Heart left ventricle (tissue), 13 donors: Measurements from ENCODE around the gene ASAP2.

ENCODE experiments used
- POLR2A ChIP-seq, 2 donors: fragments of 450-650 bp; IDR thresholded peaks; one replicate each; pipeline ENCODE4 v1.6.1; 2017; ENCODE audit warnings: antibody characterized with exemption in 2 of 2, mild to moderate bottlenecking in 2 of 2, moderate library complexity in 2 of 2
- TF ChIP-seq, protein P1 (sequence below), 12 donors: fragments of 200-600 bp; sonication (generic) in 4 of 12; IDR thresholded peaks; one replicate each; pipeline versions ENCODE4 v1.5.0 to v1.8.0; 2018 to 2022; ENCODE audit warnings: antibody characterized with exemption in 12 of 12, mild to moderate bottlenecking in 5 of 12
- donor health status: ischemic (EF 13 %, LVEDD 7.1; RV severe dilation, severe dysfunction).
- donor health status: DM: no; HTN: yes; CAD: no.
- donor health status: DM: no; HTN: no; CAD: no.
- donor health status: ischemic (EF 25% LVEDD 6.9; RV normal size, moderate dysfunction).
- donor health status: ischemic (EF 25% LVEDD 5.7; RV mildly dilated, moderate dysfunction).
- donor health status: ischemic (EF 35%, LVEDD 5.7; RV mildly dilated, moderate dysfunction).
- donor health status: nonischemic (EF 11% LVEDD 7.7; RV severe dilation, severe dysfunction).
- donor health status: DM: yes; HTN: yes; CAD: no.
- donor health status: PGD.
- donor health status: ischemic (EF 29% LVEDD 5.4; RV normal size, mild dysfunction).
- donor health status: nonischemic (EF 23%, LVEDD 6.1; RV moderate dilation, normal function).

DNA sequence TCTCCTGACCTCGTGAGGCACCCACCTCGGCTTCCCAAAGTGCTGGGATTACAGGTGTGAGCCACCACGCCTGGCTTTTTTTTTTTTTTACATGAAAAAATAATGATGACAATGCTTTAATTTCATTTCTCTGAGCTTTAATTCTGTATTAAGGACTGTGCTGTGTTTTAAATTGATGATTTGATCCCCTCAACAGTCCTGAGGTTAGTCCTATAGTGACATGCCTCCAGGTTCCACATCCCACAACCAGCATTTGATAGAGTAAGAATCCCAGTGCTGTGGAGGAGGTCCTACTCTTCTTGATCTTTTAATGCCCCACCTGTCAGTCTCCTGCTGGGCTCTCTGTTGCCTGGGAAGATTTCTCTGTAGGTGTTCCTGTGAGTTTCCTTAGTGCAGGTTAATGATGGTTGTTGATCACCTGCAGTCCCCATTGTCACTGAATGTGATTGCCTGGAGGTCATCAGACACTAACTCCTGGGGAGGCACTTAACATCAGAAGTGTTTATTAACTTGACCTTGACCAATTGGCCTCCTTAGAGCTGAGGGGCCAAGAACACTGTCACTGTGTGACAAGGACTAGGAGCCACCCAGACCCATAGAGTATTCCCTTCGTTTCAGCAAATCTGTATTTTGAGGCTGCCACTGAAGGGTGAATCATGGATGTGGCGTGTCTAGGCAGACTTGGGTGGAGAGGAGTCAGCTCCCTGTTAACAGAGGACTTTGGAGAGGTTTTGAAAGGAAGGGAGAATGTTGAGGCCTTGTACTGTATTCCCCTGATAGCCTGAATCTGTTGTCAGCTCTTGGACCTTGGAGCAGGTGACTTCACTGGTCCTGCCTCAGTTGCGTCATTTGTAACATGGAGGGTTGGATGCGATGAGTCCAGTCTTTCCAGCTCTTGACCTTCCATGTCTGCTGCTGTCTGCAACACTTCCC lies 11.5 kb downstream of the ASAP2 start:
- TF ChIP-seq, protein P1, sequence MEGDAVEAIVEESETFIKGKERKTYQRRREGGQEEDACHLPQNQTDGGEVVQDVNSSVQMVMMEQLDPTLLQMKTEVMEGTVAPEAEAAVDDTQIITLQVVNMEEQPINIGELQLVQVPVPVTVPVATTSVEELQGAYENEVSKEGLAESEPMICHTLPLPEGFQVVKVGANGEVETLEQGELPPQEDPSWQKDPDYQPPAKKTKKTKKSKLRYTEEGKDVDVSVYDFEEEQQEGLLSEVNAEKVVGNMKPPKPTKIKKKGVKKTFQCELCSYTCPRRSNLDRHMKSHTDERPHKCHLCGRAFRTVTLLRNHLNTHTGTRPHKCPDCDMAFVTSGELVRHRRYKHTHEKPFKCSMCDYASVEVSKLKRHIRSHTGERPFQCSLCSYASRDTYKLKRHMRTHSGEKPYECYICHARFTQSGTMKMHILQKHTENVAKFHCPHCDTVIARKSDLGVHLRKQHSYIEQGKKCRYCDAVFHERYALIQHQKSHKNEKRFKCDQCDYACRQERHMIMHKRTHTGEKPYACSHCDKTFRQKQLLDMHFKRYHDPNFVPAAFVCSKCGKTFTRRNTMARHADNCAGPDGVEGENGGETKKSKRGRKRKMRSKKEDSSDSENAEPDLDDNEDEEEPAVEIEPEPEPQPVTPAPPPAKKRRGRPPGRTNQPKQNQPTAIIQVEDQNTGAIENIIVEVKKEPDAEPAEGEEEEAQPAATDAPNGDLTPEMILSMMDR (IDR thresholded peaks at IDR 0.05): no peak
- TF ChIP-seq POLR2A (IDR thresholded peaks at IDR 0.05): no peak
